K562 (cell line): Measurements from ENCODE around the gene RTL10. TPM values are rescaled to one million over a fixed set of nuclear protein-coding genes. Genes with fewer than 3 reads are reported as not detected.

ENCODE experiments used
- CHD7 ChIP-seq: fragments of 200-600 bp; sonication (generic); IDR thresholded peaks from one replicate; pipeline ENCODE4 v1.6.1; 2012; ENCODE audit warnings: mild to moderate bottlenecking, low read depth, low read length, inconsistent platforms
- JUNB ChIP-seq: fragments of 450-650 bp; formaldehyde crosslinking; conservative IDR thresholded peaks from 2 replicates; pipeline ENCODE4 v1.4.0; 2020; ENCODE audit warnings: mild to moderate bottlenecking
- SRF ChIP-seq, 2 experiments: fragments of 250-450, 450-650 bp in 1 of 2; sonication (Bioruptor Pico) in 1 of 2; sonication (generic) in 1 of 2; formaldehyde crosslinking; IDR thresholded peaks; 2 replicates each; pipeline versions ENCODE4 v1.5.0 to v1.5.1; 2020 to 2022; ENCODE audit warnings: mild to moderate bottlenecking in 1 of 2, missing genetic modification reagents in 1 of 2
- ZBTB11 ChIP-seq, 3 experiments: fragments of 200-800 bp in 1 of 3; fragments of 250-450 bp in 1 of 3; fragments of 450-650 bp in 1 of 3; sonication (Bioruptor Pico) in 1 of 3; sonication (Bioruptor generic) in 1 of 3; formaldehyde crosslinking in 1 of 3; IDR thresholded peaks; 2 replicates each; pipeline versions ENCODE4 v1.6.1 to v1.8.0; 2016 to 2022; ENCODE audit warnings: mild to moderate bottlenecking in 2 of 3, missing genetic modification characterization in 2 of 3, missing compliant biosample characterization in 1 of 3, moderate library complexity in 1 of 3
- ZNF707 ChIP-seq: fragments of 250-450 bp; sonication (Bioruptor Pico); conservative IDR thresholded peaks from 2 replicates; pipeline ENCODE4 v1.8.0; 2022; ENCODE audit warnings: inconsistent platforms, mild to moderate bottlenecking, moderate library complexity
- polyA plus RNA-seq, 8 experiments: library from polyadenylated mRNA; depleted of rRNA in 4 of 8; stranded (reverse) in 5 of 8; unstranded in 3 of 8; fragments of >200 nt; fragmentation: Nextera tagmentation in 2 of 8; fragmentation: Illumina TruSeq in 1 of 8; extraction: Ambion mirVana in 2 of 8; extraction: Trizol in 1 of 8; gene quantifications; 2 replicates each; pipeline versions ENCODE4 v1.2.1 to v1.2.3, GENCODE V29; 2011 to 2014; ENCODE audit warnings: inconsistent platforms in 1 of 8, missing spikeins in 1 of 8
- total RNA-seq, 7 experiments: library from RNA; depleted of rRNA in 6 of 7; stranded (reverse); fragments of >200 nt in 6 of 7; fragmentation: Illumina TruSeq in 2 of 7; extraction: Trizol in 2 of 7; gene quantifications; 2 replicates each; pipeline versions ENCODE4 v1.2.1 to v1.2.3, GENCODE V29; 2011 to 2021; ENCODE audit warnings: low replicate concordance in 1 of 7

Gene RTL10
- total and polyA plus RNA-seq, 9 of the 15 experiments (the other 6 are each of a cell fraction or from before 2014, with no cell fraction given), result 19.8 to 75.5 (median 32.5) TPM

GRCh38 chr22:19853879-19854777 lies 546 bp downstream of the RTL10 start (continued):
- peak; percentile 48 for TF ChIP-seq CHD7
- TF ChIP-seq SRF (CRISPR knock-in tag; IDR thresholded peaks at IDR 0.05), result 0 out of 4 replicates have a peak, but pooled peaks of 1 of the 2 experiments have one; percentile 38
- 0 out of 6 replicates have a peak, but pooled peaks of 1 of the 3 experiments have one; percentile 38 for TF ChIP-seq ZBTB11 (CRISPR knock-in tag; IDR thresholded peaks at IDR 0.05)
- TF ChIP-seq ZNF707, result peak; percentile 61; the same call in 1 of the 2 replicates
- TF ChIP-seq JUNB (CRISPR knock-in tag), result 0 out of 2 replicates have a peak, but pooled peaks have one; percentile 31
